ENCODE data around the gene MYH15.

DNA sequence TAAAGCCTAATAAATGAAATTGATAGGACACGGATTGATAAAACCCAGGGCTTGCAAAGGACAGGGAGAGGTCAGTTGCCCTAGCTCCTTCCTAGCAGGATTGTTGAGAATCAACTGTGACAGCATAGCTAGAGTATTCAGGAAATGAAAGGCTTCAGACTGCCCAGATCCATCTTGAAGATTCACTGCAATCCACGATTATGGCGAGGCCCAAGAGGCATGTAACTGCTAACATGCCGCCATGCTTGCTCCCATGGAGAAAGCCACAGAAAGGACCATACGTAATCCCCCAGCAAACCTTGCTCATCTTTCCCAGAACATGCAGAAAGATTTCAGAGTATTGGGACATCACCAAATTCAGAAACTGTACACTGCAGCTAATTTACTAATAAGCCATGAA lies 41.3 kb downstream of the MYH15 start:
- TF ChIP-seq POLR2A (IDR thresholded peaks at IDR 0.05) (no peak), POLR2AphosphoS5 (IDR thresholded peaks at IDR 0.05) (no peak)
- TF ChIP-seq, protein P1, sequence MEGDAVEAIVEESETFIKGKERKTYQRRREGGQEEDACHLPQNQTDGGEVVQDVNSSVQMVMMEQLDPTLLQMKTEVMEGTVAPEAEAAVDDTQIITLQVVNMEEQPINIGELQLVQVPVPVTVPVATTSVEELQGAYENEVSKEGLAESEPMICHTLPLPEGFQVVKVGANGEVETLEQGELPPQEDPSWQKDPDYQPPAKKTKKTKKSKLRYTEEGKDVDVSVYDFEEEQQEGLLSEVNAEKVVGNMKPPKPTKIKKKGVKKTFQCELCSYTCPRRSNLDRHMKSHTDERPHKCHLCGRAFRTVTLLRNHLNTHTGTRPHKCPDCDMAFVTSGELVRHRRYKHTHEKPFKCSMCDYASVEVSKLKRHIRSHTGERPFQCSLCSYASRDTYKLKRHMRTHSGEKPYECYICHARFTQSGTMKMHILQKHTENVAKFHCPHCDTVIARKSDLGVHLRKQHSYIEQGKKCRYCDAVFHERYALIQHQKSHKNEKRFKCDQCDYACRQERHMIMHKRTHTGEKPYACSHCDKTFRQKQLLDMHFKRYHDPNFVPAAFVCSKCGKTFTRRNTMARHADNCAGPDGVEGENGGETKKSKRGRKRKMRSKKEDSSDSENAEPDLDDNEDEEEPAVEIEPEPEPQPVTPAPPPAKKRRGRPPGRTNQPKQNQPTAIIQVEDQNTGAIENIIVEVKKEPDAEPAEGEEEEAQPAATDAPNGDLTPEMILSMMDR (IDR thresholded peaks at IDR 0.05), result no peak

All from breast epithelium (tissue), 3 donors.